Karpas-422 (cell line): Measurements from ENCODE around the gene FREY1. TPM values are rescaled to one million over a fixed set of nuclear protein-coding genes. Genes with fewer than 3 reads are reported as not detected.

Source experiments
- DNase-seq: peaks from one replicate; pipeline ENCODE4 v3.0.0-alpha.2; 2015
- H2AFZ ChIP-seq: fragments of 200-600 bp; sonication (generic); 2 replicates; pipeline ENCODE4 v1.6.1; 2014; ENCODE audit warnings: antibody characterized with exemption, low read length, mixed read lengths
- H3K27ac ChIP-seq: fragments of 200-600 bp; sonication (generic); 2 replicates; pipeline ENCODE4 v1.5.1; 2014; ENCODE audit warnings: mild to moderate bottlenecking, low read length, moderate library complexity
- H3K27me3 ChIP-seq: fragments of 200-600 bp; sonication (generic); 2 replicates; pipeline ENCODE4 v1.6.1; 2014; ENCODE audit warnings: low read length, mixed read lengths
- H3K36me3 ChIP-seq: fragments of 200-600 bp; sonication (generic); 2 replicates; pipeline ENCODE4 v1.6.1; 2014; ENCODE audit warnings: low read length, mixed read lengths; ENCODE audit not compliant: insufficient read depth
- H3K4me1 ChIP-seq: fragments of 200-600 bp; sonication (generic); 2 replicates; pipeline ENCODE4 v1.6.1; 2014; ENCODE audit warnings: mild to moderate bottlenecking, low read length, mixed read lengths
- H3K4me2 ChIP-seq: fragments of 200-600 bp; sonication (generic); 2 replicates; pipeline ENCODE4 v1.6.1; 2014; ENCODE audit warnings: low read length, low read depth, mild to moderate bottlenecking; ENCODE audit not compliant: poor library complexity, severe bottlenecking
- H3K4me3 ChIP-seq: fragments of 200-600 bp; sonication (generic); 2 replicates; pipeline ENCODE4 v1.5.1; 2014; ENCODE audit warnings: mild to moderate bottlenecking, antibody characterized with exemption, low read length, mixed read lengths
- H3K79me2 ChIP-seq: fragments of 200-600 bp; sonication (generic); 2 replicates; pipeline ENCODE4 v1.6.1; 2014; ENCODE audit warnings: mild to moderate bottlenecking, low read length, mixed read lengths
- H3K9ac ChIP-seq: fragments of 200-600 bp; sonication (generic); 2 replicates; pipeline ENCODE4 v1.6.0; 2014; ENCODE audit warnings: low read length
- H3K9me2 ChIP-seq: fragments of 200-600 bp; sonication (generic), shearing (Covaris generic); replicated peaks from 2 replicates; pipeline ENCODE4 v1.6.0; 2014; ENCODE audit warnings: mild to moderate bottlenecking, low read length, moderate library complexity; ENCODE audit not compliant: insufficient read depth
- H3K9me3 ChIP-seq: fragments of 300-700, 200-600 bp; sonication (generic); 2 replicates; pipeline ENCODE4 v1.6.1; 2014; ENCODE audit warnings: low read length, mixed read lengths
- H4K20me1 ChIP-seq: fragments of 200-600 bp; sonication (generic); 2 replicates; pipeline ENCODE4 v1.6.1; 2014; ENCODE audit warnings: mild to moderate bottlenecking, antibody characterized with exemption, low read length, low read depth; ENCODE audit not compliant: insufficient read depth
- total RNA-seq: library from RNA; depleted of rRNA; stranded (reverse); fragments of >200 nt; shearing (Covaris generic); gene quantifications from 2 replicates; pipeline ENCODE4 v1.2.3, GENCODE V29; 2014; ENCODE audit warnings: low replicate concordance

The FREY1 gene
- total RNA-seq, 1 experiment from 2014 or later: 2.3 TPM

DNA sequence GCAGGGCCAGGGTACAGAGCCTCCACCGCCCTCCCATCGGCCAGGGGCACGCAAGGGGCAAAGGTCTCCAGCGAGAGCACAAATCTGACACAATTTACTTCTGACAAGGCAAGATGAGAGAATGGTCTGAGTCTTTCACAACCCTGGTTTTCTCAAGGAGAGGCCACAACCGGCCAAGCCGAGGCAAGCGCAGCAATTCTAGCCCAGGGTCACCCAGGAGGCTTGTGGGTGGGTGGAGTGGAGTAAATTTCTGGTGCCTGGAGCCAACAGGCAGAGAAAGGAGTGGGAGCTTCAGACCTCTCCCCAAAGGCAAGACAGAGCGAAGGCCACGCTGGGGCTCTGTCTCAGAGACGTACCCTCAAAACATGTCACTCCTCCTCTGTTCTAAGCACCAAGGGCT lies 24.7 kb upstream of the FREY1 start:
- Histone ChIP-seq H3K9me3 (no peaks in the 10 kb centered on the region), H3K4me3 (peak overlapping the region; percentile 23; the same call in 1 of the 2 replicates), H3K36me3 (peaks cover 15% of the 10 kb centered on the region), H3K27ac (peak overlapping the region; percentile 92), H2AFZ (no peak overlapping the region), H3K9me2 (no peaks in the 10 kb centered on the region), H3K27me3 (no peaks in the 10 kb centered on the region), H3K9ac (peak overlapping the region; percentile 60), H3K4me2 (peak overlapping the region; percentile 75), H4K20me1 (peaks cover 8% of the 10 kb centered on the region), H3K4me1 (peaks cover 81% of the 10 kb centered on the region), H3K79me2 (no peaks in the 10 kb centered on the region)
- no peak for DNase-seq

DNA sequence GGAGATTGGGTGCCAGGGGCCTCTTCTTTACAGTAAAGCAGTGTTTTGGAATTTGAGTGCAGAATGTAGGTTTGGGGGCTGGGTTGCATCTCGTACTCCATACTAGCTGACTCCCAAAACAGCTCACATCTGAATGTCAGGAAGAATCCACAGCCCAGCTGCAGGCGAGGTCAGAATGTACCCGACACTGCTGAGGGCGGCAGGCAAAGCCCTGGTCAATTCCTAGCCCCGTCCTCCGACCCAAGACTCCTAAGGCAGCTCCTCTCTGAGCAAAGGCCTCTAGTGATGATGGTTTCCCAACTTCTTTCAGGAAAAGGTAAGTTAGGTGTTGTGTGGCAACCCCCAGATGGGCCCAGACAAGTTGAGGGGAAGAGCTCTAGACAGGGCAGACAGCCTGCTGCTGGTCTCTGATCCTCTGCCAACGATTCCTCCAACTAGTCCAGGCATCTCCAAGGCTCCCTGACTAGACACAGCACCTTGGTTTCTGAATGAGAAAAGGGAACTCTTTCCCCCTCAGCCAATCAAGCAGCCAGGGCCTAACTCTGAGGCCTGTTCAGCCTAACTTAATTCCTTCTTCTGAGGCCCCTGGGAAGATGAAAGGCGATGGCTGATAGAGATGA lies 24.0 kb upstream of the FREY1 start:
- Histone ChIP-seq H3K27me3 (no peaks in the 10 kb centered on the region), H3K9me2 (no peaks in the 10 kb centered on the region), H3K79me2 (no peaks in the 10 kb centered on the region), H3K4me2 (peak overlapping the region; percentile 75), H3K27ac (peak overlapping the region; percentile 92), H4K20me1 (peaks cover 8% of the 10 kb centered on the region), H3K4me1 (peaks cover 74% of the 10 kb centered on the region), H3K36me3 (peaks cover 10% of the 10 kb centered on the region), H3K4me3 (peak overlapping the region; percentile 39; the same call in 1 of the 2 replicates), H3K9me3 (no peaks in the 10 kb centered on the region), H3K9ac (peak overlapping the region; percentile 60), H2AFZ (no peak overlapping the region)
- DNase-seq: peak; percentile 58

DNA sequence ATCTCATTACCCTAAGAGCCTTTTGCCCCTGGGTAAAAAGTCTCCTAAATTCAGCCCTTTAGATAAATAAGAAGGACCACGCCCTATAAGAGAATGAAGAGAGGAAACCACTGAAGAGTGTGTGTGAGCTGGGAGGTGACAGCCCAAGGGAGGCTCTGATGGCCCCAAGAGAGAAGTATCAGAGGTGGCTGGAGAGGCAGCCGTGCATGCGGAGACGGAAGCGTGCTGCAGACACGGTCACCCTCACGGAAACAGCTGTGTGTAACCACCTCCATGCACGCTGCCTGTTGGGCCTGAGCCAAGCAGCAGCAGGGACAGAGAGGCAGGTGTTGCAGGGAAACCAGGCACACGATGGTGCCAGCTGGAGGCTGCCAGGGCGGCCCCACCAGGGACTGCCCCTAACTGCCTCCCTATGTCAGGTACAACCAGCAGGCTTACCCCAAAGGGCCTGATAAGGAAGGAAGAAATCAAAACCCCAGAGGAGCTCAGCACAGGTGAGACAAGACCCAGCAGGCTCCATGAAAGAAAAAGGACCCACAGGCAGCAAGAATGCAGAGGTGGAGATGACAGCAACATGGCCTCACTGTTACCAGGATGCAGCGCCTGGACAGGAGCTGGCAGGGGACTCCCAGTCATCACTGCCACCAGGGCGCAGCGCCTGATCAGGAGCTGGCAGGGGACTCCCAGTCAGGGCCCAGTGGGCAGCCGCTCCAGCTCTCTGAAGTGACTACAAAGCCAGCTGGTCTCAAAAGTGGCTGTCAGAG lies 23.1 kb upstream of the FREY1 start:
- no peaks in the 10 kb centered on the region for H3K27me3 ChIP-seq
- peaks cover 8% of the 10 kb centered on the region for H4K20me1 ChIP-seq
- H3K79me2 ChIP-seq: no peaks in the 10 kb centered on the region
- peak; percentile 97 for DNase-seq
- H3K4me2 ChIP-seq: peak overlapping the region; percentile 75
- H3K9me3 ChIP-seq: no peaks in the 10 kb centered on the region
- H3K4me3 ChIP-seq: peak overlapping the region; percentile 58
- H3K4me1 ChIP-seq: peaks cover 66% of the 10 kb centered on the region
- peaks cover 7% of the 10 kb centered on the region for H3K36me3 ChIP-seq
- H3K9me2 ChIP-seq: no peaks in the 10 kb centered on the region
- peak overlapping the region; percentile 92 for H3K27ac ChIP-seq
- H3K9ac ChIP-seq: peak overlapping the region; percentile 60
- H2AFZ ChIP-seq: no peak overlapping the region

DNA sequence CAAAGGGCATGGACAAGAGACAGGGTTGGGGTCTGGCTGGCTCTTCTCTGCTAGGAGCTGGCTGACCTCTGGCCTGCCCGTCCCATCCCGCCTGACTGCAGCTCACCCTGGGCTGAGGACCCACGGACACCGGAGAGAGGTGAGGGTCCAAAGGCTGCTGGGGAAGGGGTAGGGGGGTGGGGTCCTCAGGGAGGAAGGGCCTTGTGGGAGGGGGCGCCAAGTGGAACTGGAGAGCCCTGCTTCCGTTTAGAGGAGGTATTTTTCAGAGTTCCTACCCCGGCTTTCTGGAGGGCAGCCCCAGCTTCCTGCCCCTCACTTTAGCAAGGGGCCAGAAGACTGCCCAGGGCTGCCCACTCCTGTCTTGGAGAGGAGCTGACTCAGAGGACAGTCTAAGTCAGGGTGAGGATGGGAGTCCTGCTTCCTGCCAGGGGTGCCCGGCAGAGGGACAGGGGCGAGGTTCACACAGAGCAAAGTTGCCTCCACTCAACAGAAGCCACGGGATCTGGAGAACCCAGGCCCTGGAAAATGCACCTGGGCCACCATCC lies 22.5 kb upstream of the FREY1 start:
- peaks cover 59% of the 10 kb centered on the region for H3K4me1 ChIP-seq
- peak overlapping the region; percentile 56 for H3K9ac ChIP-seq
- no peaks in the 10 kb centered on the region for H3K27me3 ChIP-seq
- H3K79me2 ChIP-seq: no peaks in the 10 kb centered on the region
- H3K9me3 ChIP-seq: no peaks in the 10 kb centered on the region
- 0 out of 2 replicates have a peak, but pooled peaks cover under 1% of the 10 kb centered on the region for H3K36me3 ChIP-seq
- no peaks in the 10 kb centered on the region for H3K9me2 ChIP-seq
- peaks cover 8% of the 10 kb centered on the region for H4K20me1 ChIP-seq
- peak overlapping the region; percentile 58 for H3K4me3 ChIP-seq
- no peak overlapping the region for H2AFZ ChIP-seq
- peak overlapping the region; percentile 92 for H3K27ac ChIP-seq
- DNase-seq: no peak
- H3K4me2 ChIP-seq: peak overlapping the region; percentile 75

DNA sequence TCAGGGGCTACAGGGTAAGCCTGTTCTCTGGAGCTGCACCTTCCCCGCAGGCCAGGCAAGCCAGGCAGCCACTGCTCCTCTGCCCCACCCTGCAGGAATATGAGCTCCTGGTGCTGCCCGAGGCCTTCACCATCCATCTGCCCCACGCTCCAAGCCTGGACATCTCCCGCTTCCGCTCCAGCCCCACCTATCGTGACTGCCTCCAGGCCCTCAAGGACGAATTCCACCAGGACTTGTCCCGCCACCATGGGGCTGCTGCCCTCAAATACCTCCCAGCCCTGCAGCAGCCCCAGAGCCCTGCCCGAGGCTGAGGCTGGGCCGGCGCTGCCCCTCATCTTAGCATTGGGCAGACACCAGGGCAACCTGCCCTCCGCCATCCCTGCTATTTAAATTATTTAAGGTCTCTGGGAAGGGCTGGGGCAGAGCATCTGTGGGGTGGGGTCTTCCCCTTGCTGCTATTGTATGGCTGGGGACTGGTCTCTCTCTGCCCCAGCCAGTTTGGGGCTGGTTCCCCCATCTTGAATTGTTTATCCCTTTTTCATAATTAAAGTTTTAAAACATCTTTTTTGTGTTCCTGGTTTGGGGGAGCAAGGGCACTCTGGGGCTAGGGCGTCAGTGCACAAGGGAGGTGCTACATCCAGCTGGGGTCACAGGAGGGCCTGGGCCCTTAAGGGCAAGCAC lies 21.6 kb upstream of the FREY1 start:
- Histone ChIP-seq H3K4me2 (peak overlapping the region; percentile 75), H3K27me3 (no peaks in the 10 kb centered on the region), H3K9me3 (no peaks in the 10 kb centered on the region), H3K79me2 (no peaks in the 10 kb centered on the region), H3K4me1 (peaks cover 50% of the 10 kb centered on the region), H3K9me2 (no peaks in the 10 kb centered on the region), H3K36me3 (no peaks in the 10 kb centered on the region), H3K27ac (no peak overlapping the region), H2AFZ (no peak overlapping the region), H3K9ac (no peak overlapping the region), H3K4me3 (no peak overlapping the region), H4K20me1 (peaks cover 8% of the 10 kb centered on the region)
- DNase-seq: no peak

DNA sequence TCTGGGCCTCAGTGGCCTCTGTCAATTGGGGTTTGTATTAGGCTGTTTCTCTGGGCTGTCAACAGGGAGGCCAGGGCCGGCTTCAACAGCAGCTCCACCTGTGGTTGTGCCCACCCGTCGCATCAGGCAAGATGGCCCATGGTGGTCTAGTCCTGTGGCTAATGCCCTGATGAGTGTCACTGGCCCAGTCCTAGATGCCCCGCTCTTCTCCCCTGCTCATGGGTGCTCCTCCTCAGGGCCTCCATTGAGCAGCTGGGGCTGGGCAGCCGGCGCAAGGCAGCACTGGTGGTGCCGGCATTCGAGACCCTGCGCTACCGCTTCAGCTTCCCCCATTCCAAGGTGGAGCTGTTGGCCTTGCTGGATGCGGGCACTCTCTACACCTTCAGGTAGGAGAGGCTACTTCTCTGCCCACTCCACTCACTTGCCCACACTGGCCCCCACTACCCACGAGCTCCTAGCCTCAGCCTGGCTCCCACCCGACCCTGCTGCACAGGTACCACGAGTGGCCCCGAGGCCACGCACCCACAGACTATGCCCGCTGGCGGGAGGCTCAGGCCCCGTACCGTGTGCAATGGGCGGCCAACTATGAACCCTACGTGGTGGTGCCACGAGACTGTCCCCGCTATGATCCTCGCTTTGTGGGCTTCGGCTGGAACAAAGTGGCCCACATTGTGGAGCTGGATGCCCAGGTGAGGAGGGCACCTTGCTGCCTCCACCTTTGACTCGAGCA lies 20.8 kb upstream of the FREY1 start:
- H3K27me3 ChIP-seq: no peaks in the 10 kb centered on the region
- no peaks in the 10 kb centered on the region for H3K36me3 ChIP-seq
- H4K20me1 ChIP-seq: peaks cover 8% of the 10 kb centered on the region
- no peaks in the 10 kb centered on the region for H3K79me2 ChIP-seq
- no peak overlapping the region for H3K27ac ChIP-seq
- no peak overlapping the region for H3K9ac ChIP-seq
- no peaks in the 10 kb centered on the region for H3K9me3 ChIP-seq
- H3K4me2 ChIP-seq: no peak overlapping the region
- peaks cover 49% of the 10 kb centered on the region for H3K4me1 ChIP-seq
- no peak for DNase-seq
- no peak overlapping the region for H3K4me3 ChIP-seq
- H3K9me2 ChIP-seq: no peaks in the 10 kb centered on the region
- H2AFZ ChIP-seq: no peak overlapping the region

DNA sequence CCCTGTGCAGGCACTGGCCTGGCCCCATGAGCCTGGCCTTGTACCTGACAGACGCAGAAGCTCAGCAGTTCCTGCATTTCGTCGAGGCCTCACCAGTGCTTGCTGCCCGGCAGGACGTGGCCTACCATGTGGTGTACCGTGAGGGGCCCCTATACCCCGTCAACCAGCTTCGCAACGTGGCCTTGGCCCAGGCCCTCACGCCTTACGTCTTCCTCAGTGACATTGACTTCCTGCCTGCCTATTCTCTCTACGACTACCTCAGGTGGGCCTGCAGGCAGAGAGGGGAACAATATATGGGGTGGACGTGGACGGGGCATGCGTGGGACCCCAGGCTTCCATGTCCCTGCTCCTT lies 20.2 kb upstream of the FREY1 start:
- H3K27ac ChIP-seq: no peak overlapping the region
- H3K9ac ChIP-seq: no peak overlapping the region
- H3K27me3 ChIP-seq: no peaks in the 10 kb centered on the region
- no peaks in the 10 kb centered on the region for H3K9me3 ChIP-seq
- H3K36me3 ChIP-seq: no peaks in the 10 kb centered on the region
- H3K4me3 ChIP-seq: no peak overlapping the region
- no peak overlapping the region for H3K4me2 ChIP-seq
- H4K20me1 ChIP-seq: peaks cover 8% of the 10 kb centered on the region
- no peaks in the 10 kb centered on the region for H3K9me2 ChIP-seq
- no peak overlapping the region for H2AFZ ChIP-seq
- peaks cover 49% of the 10 kb centered on the region for H3K4me1 ChIP-seq
- no peaks in the 10 kb centered on the region for H3K79me2 ChIP-seq
- no peak for DNase-seq
